GM13977 (cell line): ENCODE data around the gene GRM4.
A peak's percentile ranks its signal among the peaks of the same experiment; 100 is the strongest.
"Not testable (repeated sequence)": the region's sequence is repeated elsewhere in the genome, so short reads cannot be mapped to it uniquely, and the experiment has no call there.

Source experiments
- DNase-seq: peaks from one replicate; pipeline ENCODE4 v3.0.0; 2012; ENCODE audit warnings: low spot score
- CTCF ChIP-seq: IDR thresholded peaks from 2 replicates; pipeline ENCODE4 v1.5.1; 2012; ENCODE audit warnings: mild to moderate bottlenecking, control low read depth; ENCODE audit not compliant: insufficient read depth; ENCODE audit errors: extremely low read depth, missing control alignments
- in situ Hi-C: fragments of 300-500 bp; cut with MboI; formaldehyde crosslinking; loops from one replicate; pipeline ENCODE4 v1.12.0; 2022; ENCODE audit warnings: low sequenced_read_pairs, low pct_unique_long_range_greater_than_20kb, mixed read lengths, inconsistent platforms; ENCODE audit not compliant: unreplicated experiment

Gene GRM4

GRCh38 chr6:34044945-34045595 lies 100.8 kb downstream of the GRM4 start:
- no peak for TF ChIP-seq CTCF
- DNase-seq, result no peak
- in situ Hi-C loops, result loop anchor here (25.0 kb wide), 1 partner anchor 258 kb away; the partner anchor contains the start of gene LEMD2

GRCh38 chr6:34043359-34043758 lies 102.5 kb downstream of the GRM4 start:
- TF ChIP-seq CTCF, result no peak
- in situ Hi-C loops, result loop anchor here (25.0 kb wide), 1 partner anchor 256 kb away; the partner anchor contains the start of gene LEMD2
- DNase-seq, result no peak

GRCh38 chr6:34041998-34042397 lies 103.9 kb downstream of the GRM4 start:
- DNase-seq, result not testable (repeated sequence)
- in situ Hi-C loops, result loop anchor here (25.0 kb wide), 1 partner anchor 255 kb away; the partner anchor contains the start of gene LEMD2

- in situ Hi-C loops, result loop anchor here (25.0 kb wide), 1 partner anchor 254 kb away; the partner anchor contains the start of gene LEMD2
- TF ChIP-seq CTCF, result no peak
- DNase-seq, result no peak
Measured at GRCh38 chr6:34041385-34041784, 104.5 kb downstream of the GRM4 start.

DNA sequence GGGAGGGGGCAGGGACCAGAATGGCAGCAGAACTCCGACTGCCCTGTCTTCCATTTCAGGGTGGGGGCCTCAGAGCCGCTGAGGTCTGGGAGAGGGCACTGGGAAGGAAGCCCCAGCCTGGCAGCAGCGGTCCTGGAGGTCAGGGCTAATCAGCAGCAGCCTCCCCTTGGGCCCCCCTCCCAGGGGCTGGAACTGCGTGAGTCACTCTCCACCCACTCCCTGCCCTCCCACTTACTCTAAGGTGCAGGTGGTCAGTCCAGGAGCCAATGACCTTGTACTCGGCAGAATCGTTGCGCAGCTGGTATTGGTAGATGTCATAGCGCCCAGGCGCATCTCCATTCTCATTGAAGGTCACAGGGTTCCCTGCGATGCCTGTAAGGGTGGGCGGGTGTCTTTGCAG lies 105.9 kb downstream of the GRM4 start:
- in situ Hi-C loops, result loop anchor here (25.0 kb wide), 1 partner anchor 253 kb away; the partner anchor contains the start of gene LEMD2
- no peak for DNase-seq
- TF ChIP-seq CTCF, result no peak

DNA sequence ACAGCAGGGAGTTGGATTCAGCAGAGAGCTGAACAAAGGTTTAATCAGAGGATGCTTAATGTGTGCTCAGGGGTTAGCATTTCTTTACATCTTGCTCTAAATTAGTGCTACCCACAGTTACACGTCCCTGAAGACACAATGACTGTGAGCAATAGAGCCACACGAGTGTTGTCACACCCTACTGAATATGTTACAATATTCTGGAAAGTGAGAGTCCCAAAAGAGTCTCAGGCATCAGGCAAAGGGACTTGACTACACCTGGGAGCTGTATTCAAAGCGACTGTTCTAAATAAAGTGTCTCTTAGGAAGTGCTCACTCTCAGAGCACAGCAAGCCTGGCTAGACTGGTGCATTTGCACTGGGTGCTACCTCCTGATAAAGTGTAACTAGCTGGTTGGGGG lies 108.7 kb downstream of the GRM4 start:
- TF ChIP-seq CTCF, result no peak
- no peak for DNase-seq
- in situ Hi-C loops, result loop anchor here (25.0 kb wide), 1 partner anchor 250 kb away; the partner anchor contains the start of gene LEMD2

GRCh38 chr6:34036357-34037069 lies 109.4 kb downstream of the GRM4 start:
- in situ Hi-C loops, result loop anchor here (25.0 kb wide), 1 partner anchor 249 kb away; the partner anchor contains the start of gene LEMD2
- TF ChIP-seq CTCF, result no peak
- peak; percentile 72 for DNase-seq
